B cell (primary cell): Measurements from ENCODE around the gene ATP11C. TPM values are rescaled to one million over a fixed set of nuclear protein-coding genes. Genes with fewer than 3 reads are reported as not detected.

Experiments used
- ATAC-seq: fragments of 200-7000 bp; cut with Tn5 transposase; one replicate; pipeline ENCODE4 v1.10.0; 2021; ENCODE audit warnings: low read depth, mild to moderate bottlenecking, moderate number of reproducible peaks, moderate library complexity
- CTCF ChIA-PET: fragments of 350-600 bp; sonication (Branson Sonifier 250); formaldehyde crosslinking; loops from one replicate; lab custom pipeline; 2021; ENCODE audit warnings: antibody characterized with exemption, inconsistent platforms; lab: Charles Lee
- POLR2A ChIA-PET: fragments of 350-600 bp; sonication (Branson Sonifier 250); formaldehyde crosslinking; loops from one replicate; lab custom pipeline; 2021; ENCODE audit warnings: antibody characterized with exemption; lab: Charles Lee
- DNase-seq: peaks from one replicate; pipeline ENCODE4 v3.0.0; 2013
- H2AFZ ChIP-seq: 2 replicates; pipeline ENCODE4 v1.6.1; 2012; ENCODE audit warnings: mild to moderate bottlenecking, low read depth, low read length; ENCODE audit not compliant: insufficient read depth, poor library complexity, severe bottlenecking
- H3K27ac ChIP-seq, 2 donors: 1 replicate in 1 of 2; 2 replicates in 1 of 2; pipeline ENCODE4 v1.5.1; 2012 to 2013; ENCODE audit warnings: low read length in 2 of 2, mild to moderate bottlenecking in 2 of 2, moderate library complexity in 1 of 2
- H3K27me3 ChIP-seq, 4 experiments: fragments of 200-600 bp in 1 of 4; sonication (generic) in 1 of 4; replicated peaks in 1 of 4; 1 replicate in 2 of 4; 2 replicates in 2 of 4; pipeline versions ENCODE4 v1.6.1 to v1.7.0; 2013 to 2016; ENCODE audit warnings: low read length in 3 of 4, mild to moderate bottlenecking in 2 of 4, mixed read lengths in 1 of 4, moderate library complexity in 1 of 4; ENCODE audit not compliant: insufficient read depth in 4 of 4, control insufficient read depth in 3 of 4; ENCODE audit errors: control extremely low read depth in 1 of 4
- H3K36me3 ChIP-seq, 2 experiments: replicated peaks in 1 of 2; 1 replicate in 1 of 2; 2 replicates in 1 of 2; pipeline versions ENCODE4 v1.6.1 to v1.7.1; 2013; ENCODE audit warnings: low read length in 1 of 2; ENCODE audit not compliant: insufficient read depth in 2 of 2, control insufficient read depth in 1 of 2; ENCODE audit errors: control extremely low read depth in 1 of 2, extremely low read depth in 1 of 2
- H3K4me1 ChIP-seq, 2 donors: fragments of 200-600 bp in 1 of 2; sonication (generic) in 1 of 2; 1 replicate in 1 of 2; 2 replicates in 1 of 2; pipeline versions ENCODE4 v1.5.1 to v1.6.1; 2013 to 2017; ENCODE audit warnings: low read length in 2 of 2; ENCODE audit not compliant: control insufficient read depth in 2 of 2, insufficient read depth in 2 of 2
- H3K4me2 ChIP-seq: replicated peaks from 2 replicates; pipeline ENCODE3; 2012; ENCODE audit warnings: mild to moderate bottlenecking, low read depth, low read length; ENCODE audit not compliant: poor library complexity, severe bottlenecking
- H3K4me3 ChIP-seq, 5 experiments: fragments of 200-600 bp in 1 of 5; sonication (generic) in 1 of 5; 1 replicate in 3 of 5; 2 replicates in 2 of 5; pipeline versions ENCODE4 v1.5.1 to v1.7.0; 2011 to 2016; ENCODE audit warnings: low read length in 4 of 5, mild to moderate bottlenecking in 4 of 5, low read depth in 2 of 5, control low read depth in 1 of 5, moderate library complexity in 1 of 5; ENCODE audit not compliant: insufficient read depth in 1 of 5; ENCODE audit errors: control extremely low read depth in 1 of 5, extremely low read depth in 1 of 5
- H3K79me2 ChIP-seq: fragments of 200-600 bp; sonication (generic); one replicate; pipeline ENCODE4 v1.6.0; 2016; ENCODE audit warnings: low read length; ENCODE audit not compliant: control insufficient read depth, insufficient read depth
- H3K9ac ChIP-seq: fragments of 200-600 bp; sonication (generic); 2 replicates; pipeline ENCODE4 v1.6.1; 2017; ENCODE audit warnings: mild to moderate bottlenecking, low read length, moderate library complexity
- H3K9me3 ChIP-seq, 3 donors: one replicate each; pipeline versions ENCODE4 v1.6.1 to v1.7.1; 2013; ENCODE audit warnings: low read length in 2 of 3; ENCODE audit not compliant: control insufficient read depth in 2 of 3, insufficient read depth in 1 of 3; ENCODE audit errors: control extremely low read depth in 1 of 3
- H4K20me1 ChIP-seq: 2 replicates; pipeline ENCODE4 v1.6.0; 2012; ENCODE audit warnings: mild to moderate bottlenecking, low read length; ENCODE audit not compliant: insufficient read depth, control insufficient read depth, poor library complexity, severe bottlenecking
- H3K27ac Mint-ChIP-seq: one replicate; pipeline ENCODE4 v1.8.0; 2021; ENCODE audit warnings: mixed read lengths
- H3K27me3 Mint-ChIP-seq: one replicate; pipeline ENCODE4 v1.8.0; 2021; ENCODE audit warnings: mixed read lengths
- H3K4me1 Mint-ChIP-seq: one replicate; pipeline ENCODE4 v1.8.0; 2021; ENCODE audit warnings: mixed read lengths
- H3K4me3 Mint-ChIP-seq: one replicate; pipeline ENCODE4 v1.8.0; 2021; ENCODE audit warnings: mixed read lengths
- H3K9me3 Mint-ChIP-seq: one replicate; pipeline ENCODE4 v1.8.0; 2022; ENCODE audit warnings: mixed read lengths; ENCODE audit not compliant: insufficient read depth
- EZH2 ChIP-seq: IDR thresholded peaks from 2 replicates; pipeline ENCODE4 v1.6.1; 2012; ENCODE audit warnings: borderline replicate concordance, low read depth, mild to moderate bottlenecking, moderate library complexity, low read length; ENCODE audit not compliant: insufficient read depth, poor library complexity, severe bottlenecking
- WGBS: methylation state at CpG from one replicate; pipeline ENCODE4 v1.1.5; 2013; ENCODE audit warnings: missing lambda C conversion rate; ENCODE audit not compliant: insufficient coverage; 5-methylcytosine and 5-hydroxymethylcytosine counted together
- intact Hi-C: fragments of 100-400 bp; cut with micrococcal nuclease; formaldehyde crosslinking; loops from one replicate; pipeline ENCODE4 v1.10.0; 2022
- polyA plus RNA-seq: library from polyadenylated mRNA; depleted of rRNA; stranded (reverse); fragments of >200 nt; gene quantifications from 2 replicates; pipeline ENCODE4 v1.2.3, GENCODE V29; 2012
- total RNA-seq, 2 donors: library from RNA; stranded (reverse); fragments of 120-200 nt in 1 of 2; gene quantifications; 1 replicate in 1 of 2; 2 replicates in 1 of 2; pipeline versions ENCODE4 v1.2.3 to v1.2.4, GENCODE V29; 2013 to 2022
- TF ChIP-seq, protein P1 (sequence below): fragments of 200-600 bp; IDR thresholded peaks from one replicate; pipeline ENCODE4 v1.8.0; 2022; ENCODE audit warnings: antibody characterized with exemption, mild to moderate bottlenecking

ATP11C gene
- total and polyA plus RNA-seq, 2 donors (not counting 1 experiment from before 2014, with no cell fraction given), result 8.5 to 29.2 TPM

DNA sequence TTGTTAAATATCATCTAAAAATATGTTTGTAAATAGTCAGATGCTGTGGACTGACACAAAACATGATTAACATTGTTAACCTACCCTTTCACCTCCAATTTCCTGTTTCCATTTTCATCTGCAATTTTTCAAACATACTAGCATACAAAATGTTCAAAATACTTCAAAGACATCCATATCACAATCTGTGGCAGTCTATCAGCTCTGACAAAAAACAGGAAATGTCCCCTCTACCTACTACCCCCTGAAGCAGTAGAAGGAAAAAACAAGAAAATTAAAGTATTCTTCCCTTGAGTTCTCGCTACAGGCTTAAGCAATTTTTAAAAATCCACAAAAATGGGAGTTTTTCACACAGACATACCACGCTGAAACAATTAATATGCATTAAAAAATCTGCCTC lies 116.6 kb downstream of the ATP11C start:
- Histone ChIP-seq H3K4me2 (no peak overlapping the region), H3K9ac (no peak overlapping the region), H3K4me3 (no peak overlapping the region), H4K20me1 (no peaks in the 10 kb centered on the region), H3K79me2 (no peaks in the 10 kb centered on the region), H3K4me1 (peaks cover 4 to 9% of the 10 kb centered on the region in 2 donors), H3K36me3 (peaks cover 0 to 10% of the 10 kb centered on the region in 2 experiments), H3K27ac (no peak overlapping the region), H3K9me3 (no peaks in the 10 kb centered on the region), H2AFZ (no peak overlapping the region), H3K27me3 (no peaks in the 10 kb centered on the region)
- TF ChIP-seq, protein P1, sequence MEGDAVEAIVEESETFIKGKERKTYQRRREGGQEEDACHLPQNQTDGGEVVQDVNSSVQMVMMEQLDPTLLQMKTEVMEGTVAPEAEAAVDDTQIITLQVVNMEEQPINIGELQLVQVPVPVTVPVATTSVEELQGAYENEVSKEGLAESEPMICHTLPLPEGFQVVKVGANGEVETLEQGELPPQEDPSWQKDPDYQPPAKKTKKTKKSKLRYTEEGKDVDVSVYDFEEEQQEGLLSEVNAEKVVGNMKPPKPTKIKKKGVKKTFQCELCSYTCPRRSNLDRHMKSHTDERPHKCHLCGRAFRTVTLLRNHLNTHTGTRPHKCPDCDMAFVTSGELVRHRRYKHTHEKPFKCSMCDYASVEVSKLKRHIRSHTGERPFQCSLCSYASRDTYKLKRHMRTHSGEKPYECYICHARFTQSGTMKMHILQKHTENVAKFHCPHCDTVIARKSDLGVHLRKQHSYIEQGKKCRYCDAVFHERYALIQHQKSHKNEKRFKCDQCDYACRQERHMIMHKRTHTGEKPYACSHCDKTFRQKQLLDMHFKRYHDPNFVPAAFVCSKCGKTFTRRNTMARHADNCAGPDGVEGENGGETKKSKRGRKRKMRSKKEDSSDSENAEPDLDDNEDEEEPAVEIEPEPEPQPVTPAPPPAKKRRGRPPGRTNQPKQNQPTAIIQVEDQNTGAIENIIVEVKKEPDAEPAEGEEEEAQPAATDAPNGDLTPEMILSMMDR, result no peak
- no peak for TF ChIP-seq EZH2
- Mint-ChIP-seq H3K4me3 (no peak overlapping the region), H3K9me3 (no peaks in the 10 kb centered on the region), H3K27me3 (no peaks in the 10 kb centered on the region), H3K27ac (no peak overlapping the region), H3K4me1 (peaks cover 12% of the 10 kb centered on the region)
- ATAC-seq (no peak), DNase-seq (no peak)
- POLR2A ChIA-PET, result no interaction called here
- CTCF ChIA-PET, result no interaction called here
- WGBS, result no CpG with 5 or more reads among the region's 2 CpGs
- intact Hi-C loops, result no loop called here

DNA sequence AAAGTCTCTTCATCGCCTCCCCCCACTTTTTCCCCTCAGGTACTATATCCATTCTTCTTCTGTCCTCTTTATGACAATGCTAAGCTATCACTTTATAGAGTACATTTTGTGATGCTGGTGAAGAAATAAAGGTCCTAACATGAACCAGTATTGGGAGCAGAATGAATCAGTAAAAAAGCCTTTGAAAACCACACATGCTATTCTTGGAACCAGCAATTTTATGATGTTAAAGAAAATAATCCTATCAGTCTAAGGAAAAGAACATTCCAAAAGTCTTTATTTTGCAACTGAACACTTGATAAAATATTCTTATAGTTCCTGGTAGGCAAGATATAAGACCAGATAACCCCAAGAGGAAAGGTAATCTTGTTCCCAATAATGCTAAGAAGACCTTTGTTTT lies 117.1 kb downstream of the ATP11C start:
- Histone ChIP-seq H2AFZ (no peak overlapping the region), H3K27me3 (no peaks in the 10 kb centered on the region), H3K4me3 (no peak overlapping the region), H3K79me2 (no peaks in the 10 kb centered on the region), H3K9me3 (no peaks in the 10 kb centered on the region), H3K36me3 (peaks cover 0 to 10% of the 10 kb centered on the region in 2 experiments), H4K20me1 (no peaks in the 10 kb centered on the region), H3K27ac (no peak overlapping the region), H3K4me1 (peaks cover 4 to 9% of the 10 kb centered on the region in 2 donors), H3K9ac (no peak overlapping the region), H3K4me2 (no peak overlapping the region)
- peaks cover 12% of the 10 kb centered on the region for H3K4me1 Mint-ChIP-seq
- ChIA-PET CTCF (no interaction called here), POLR2A (no interaction called here)
- intact Hi-C loops, result no loop called here
- H3K27me3 Mint-ChIP-seq, result no peaks in the 10 kb centered on the region
- no peak overlapping the region for H3K27ac Mint-ChIP-seq
- TF ChIP-seq, protein P1, result no peak
- TF ChIP-seq EZH2, result no peak
- ATAC-seq (no peak), DNase-seq (no peak)
- no peak overlapping the region for H3K4me3 Mint-ChIP-seq
- H3K9me3 Mint-ChIP-seq, result no peaks in the 10 kb centered on the region
- no CpG with 5 or more reads among the region's 1 CpG for WGBS
